ENCODE results near the gene PRTN3. TPM values are rescaled to one million over a fixed set of nuclear protein-coding genes. Genes with fewer than 3 reads are reported as not detected.

The PRTN3 gene
- total RNA-seq, 4 donors from 2014 or later = not detected

GRCh38 chr19:879711-880438 is 39.1 kb downstream of the PRTN3 start:
- no peaks in the 10 kb centered on the region for H3K9me3 ChIP-seq
- 85% methylated on average over 4 of the region's 37 CpGs; no CpG with 5 or more reads in 1 of the 2 donors for WGBS, 2 donors
- H3K36me3 ChIP-seq = peaks cover 36 to 88% (median 37%) of the 10 kb centered on the region in 3 donors
- H3K4me3 ChIP-seq = no peak overlapping the region
- no peak overlapping the region for H3K27ac ChIP-seq
- no peak for DNase-seq
- no peaks in the 10 kb centered on the region for H3K27me3 ChIP-seq
- no peak for TF ChIP-seq POLR2A (IDR thresholded peaks at IDR 0.05)
- TF ChIP-seq, protein P1, sequence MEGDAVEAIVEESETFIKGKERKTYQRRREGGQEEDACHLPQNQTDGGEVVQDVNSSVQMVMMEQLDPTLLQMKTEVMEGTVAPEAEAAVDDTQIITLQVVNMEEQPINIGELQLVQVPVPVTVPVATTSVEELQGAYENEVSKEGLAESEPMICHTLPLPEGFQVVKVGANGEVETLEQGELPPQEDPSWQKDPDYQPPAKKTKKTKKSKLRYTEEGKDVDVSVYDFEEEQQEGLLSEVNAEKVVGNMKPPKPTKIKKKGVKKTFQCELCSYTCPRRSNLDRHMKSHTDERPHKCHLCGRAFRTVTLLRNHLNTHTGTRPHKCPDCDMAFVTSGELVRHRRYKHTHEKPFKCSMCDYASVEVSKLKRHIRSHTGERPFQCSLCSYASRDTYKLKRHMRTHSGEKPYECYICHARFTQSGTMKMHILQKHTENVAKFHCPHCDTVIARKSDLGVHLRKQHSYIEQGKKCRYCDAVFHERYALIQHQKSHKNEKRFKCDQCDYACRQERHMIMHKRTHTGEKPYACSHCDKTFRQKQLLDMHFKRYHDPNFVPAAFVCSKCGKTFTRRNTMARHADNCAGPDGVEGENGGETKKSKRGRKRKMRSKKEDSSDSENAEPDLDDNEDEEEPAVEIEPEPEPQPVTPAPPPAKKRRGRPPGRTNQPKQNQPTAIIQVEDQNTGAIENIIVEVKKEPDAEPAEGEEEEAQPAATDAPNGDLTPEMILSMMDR (IDR thresholded peaks at IDR 0.05) = no peak
- H3K4me1 ChIP-seq = peaks cover 0 to 12% (median 0%) of the 10 kb centered on the region in 3 donors
- intact Hi-C loops (cut with DNase I) = no loop called here

- intact Hi-C loops (cut with DNase I) = no loop called here
- Histone ChIP-seq H3K27me3 (no peaks in the 10 kb centered on the region), H3K36me3 (peaks cover 40 to 88% (median 49%) of the 10 kb centered on the region in 3 donors), H3K27ac (no peak overlapping the region), H3K4me3 (no peak overlapping the region), H3K4me1 (peaks cover 0 to 10% (median 0%) of the 10 kb centered on the region in 3 donors), H3K9me3 (no peaks in the 10 kb centered on the region)
- no peak for TF ChIP-seq POLR2A (IDR thresholded peaks at IDR 0.05)
- TF ChIP-seq, protein P1 (IDR thresholded peaks at IDR 0.05) = no peak
- WGBS, 2 donors = 94% methylated on average over 15 of the region's 34 CpGs; no CpG with 5 or more reads in 1 of the 2 donors
- DNase-seq = no peak
Measured at GRCh38 chr19:881385-882071, 40.7 kb downstream of the PRTN3 start.

GRCh38 chr19:882871-883497 is 42.2 kb downstream of the PRTN3 start:
- DNase-seq = no peak
- TF ChIP-seq, protein P1 (IDR thresholded peaks at IDR 0.05) = no peak
- TF ChIP-seq POLR2A (IDR thresholded peaks at IDR 0.05) = no peak
- 90 to 93% methylated on average over 19 to 25 of the region's 30 CpGs for WGBS, 2 donors

DNA sequence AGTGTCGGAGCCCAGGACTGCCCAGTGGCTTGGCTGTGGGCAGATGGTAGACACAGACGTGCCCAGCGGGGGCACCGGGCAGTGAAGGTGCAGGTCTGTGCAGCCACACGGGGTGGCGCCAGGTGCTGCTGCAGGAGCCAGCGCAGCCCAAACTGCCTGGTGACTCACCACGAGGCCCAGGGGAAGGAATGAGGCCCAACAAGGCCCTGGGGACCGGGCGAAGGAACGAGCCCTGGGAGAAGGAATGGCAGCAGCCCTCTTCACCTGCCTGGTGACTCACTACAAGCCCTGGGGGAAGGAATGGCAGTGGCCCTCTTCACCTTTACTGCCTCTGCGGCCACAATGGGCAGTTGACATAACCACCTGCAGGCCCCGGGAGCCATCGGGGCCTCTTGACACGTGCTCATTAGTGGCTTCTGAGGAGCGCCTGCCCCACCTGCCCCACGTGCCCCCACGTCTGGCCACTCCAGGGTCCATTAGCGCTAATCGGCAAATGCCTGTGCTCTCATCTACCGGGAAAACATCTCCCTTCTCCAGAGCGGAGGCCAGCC is 42.9 kb downstream of the PRTN3 start:
- WGBS, 2 donors = 54 to 56% methylated on average over 3 to 10 of the region's 22 CpGs
- H3K36me3 ChIP-seq = peaks cover 33 to 100% (median 47%) of the 10 kb centered on the region in 3 donors
- H3K9me3 ChIP-seq = no peaks in the 10 kb centered on the region
- H3K4me1 ChIP-seq = peaks cover 0 to 10% (median 0%) of the 10 kb centered on the region in 3 donors
- no peak overlapping the region for H3K4me3 ChIP-seq
- intact Hi-C loops (cut with DNase I) = no loop called here
- H3K27me3 ChIP-seq = no peaks in the 10 kb centered on the region
- no peak for DNase-seq
- TF ChIP-seq, protein P1 (IDR thresholded peaks at IDR 0.05) = peak in 4 of 6 experiments; percentile 11 to 72 (median 40)
- no peak for TF ChIP-seq POLR2A (IDR thresholded peaks at IDR 0.05)
- H3K27ac ChIP-seq = no peak overlapping the region

More at GRCh38 chr19:882871-883497, 42.2 kb downstream of the PRTN3 start:
- intact Hi-C loops (cut with DNase I) = no loop called here
- no peaks in the 10 kb centered on the region for H3K9me3 ChIP-seq
- H3K27ac ChIP-seq = no peak overlapping the region
- no peak overlapping the region for H3K4me3 ChIP-seq
- H3K4me1 ChIP-seq = peaks cover 0 to 10% (median 0%) of the 10 kb centered on the region in 3 donors
- peaks cover 33 to 92% (median 47%) of the 10 kb centered on the region in 3 donors for H3K36me3 ChIP-seq
- no peaks in the 10 kb centered on the region for H3K27me3 ChIP-seq
